GM18858 (cell line): ENCODE data around the gene TMEM132D.

Experiments used
- ATAC-seq: cut with Tn5 transposase; IDR thresholded peaks from one replicate; pipeline ENCODE4 v1.9.1; 2021; ENCODE audit not compliant: unreplicated experiment

TMEM132D gene

GRCh38 chr12:129873833-129874208 is 30.0 kb downstream of the TMEM132D start:
- no peak for ATAC-seq

DNA sequence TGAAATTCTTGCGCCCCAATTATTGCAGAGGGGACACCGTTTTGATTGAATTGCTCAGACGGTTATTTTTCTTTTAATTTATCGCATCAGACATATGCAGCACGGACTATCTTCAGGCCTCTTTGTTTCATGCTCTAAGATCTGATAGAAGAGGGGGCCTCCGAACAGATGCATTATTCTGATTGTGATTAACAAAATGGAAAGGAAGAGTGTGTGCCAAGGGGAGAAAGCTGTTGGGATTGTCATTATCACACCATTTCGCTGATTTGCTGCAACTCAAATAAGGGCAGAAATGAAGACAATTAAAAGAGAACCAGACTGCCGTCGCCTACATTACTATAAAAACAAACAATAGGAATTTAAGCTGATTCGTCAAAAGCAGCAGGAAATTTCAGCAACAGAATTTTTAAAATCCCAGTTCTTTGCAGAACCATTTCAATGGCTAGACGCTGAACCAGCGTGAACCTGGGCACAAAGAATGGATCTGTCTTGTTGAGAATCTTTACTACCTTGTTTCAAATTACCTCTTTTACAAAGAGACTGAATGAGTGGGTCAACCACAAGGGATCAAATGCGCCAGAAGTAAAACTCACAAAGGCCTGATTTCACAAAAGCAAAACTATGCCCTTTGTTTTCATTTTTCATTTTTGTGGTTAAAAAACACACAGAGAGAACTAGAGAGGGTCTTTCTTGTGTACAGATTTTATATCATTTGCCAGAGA is 30.6 kb downstream of the TMEM132D start:
- ATAC-seq = no peak

DNA sequence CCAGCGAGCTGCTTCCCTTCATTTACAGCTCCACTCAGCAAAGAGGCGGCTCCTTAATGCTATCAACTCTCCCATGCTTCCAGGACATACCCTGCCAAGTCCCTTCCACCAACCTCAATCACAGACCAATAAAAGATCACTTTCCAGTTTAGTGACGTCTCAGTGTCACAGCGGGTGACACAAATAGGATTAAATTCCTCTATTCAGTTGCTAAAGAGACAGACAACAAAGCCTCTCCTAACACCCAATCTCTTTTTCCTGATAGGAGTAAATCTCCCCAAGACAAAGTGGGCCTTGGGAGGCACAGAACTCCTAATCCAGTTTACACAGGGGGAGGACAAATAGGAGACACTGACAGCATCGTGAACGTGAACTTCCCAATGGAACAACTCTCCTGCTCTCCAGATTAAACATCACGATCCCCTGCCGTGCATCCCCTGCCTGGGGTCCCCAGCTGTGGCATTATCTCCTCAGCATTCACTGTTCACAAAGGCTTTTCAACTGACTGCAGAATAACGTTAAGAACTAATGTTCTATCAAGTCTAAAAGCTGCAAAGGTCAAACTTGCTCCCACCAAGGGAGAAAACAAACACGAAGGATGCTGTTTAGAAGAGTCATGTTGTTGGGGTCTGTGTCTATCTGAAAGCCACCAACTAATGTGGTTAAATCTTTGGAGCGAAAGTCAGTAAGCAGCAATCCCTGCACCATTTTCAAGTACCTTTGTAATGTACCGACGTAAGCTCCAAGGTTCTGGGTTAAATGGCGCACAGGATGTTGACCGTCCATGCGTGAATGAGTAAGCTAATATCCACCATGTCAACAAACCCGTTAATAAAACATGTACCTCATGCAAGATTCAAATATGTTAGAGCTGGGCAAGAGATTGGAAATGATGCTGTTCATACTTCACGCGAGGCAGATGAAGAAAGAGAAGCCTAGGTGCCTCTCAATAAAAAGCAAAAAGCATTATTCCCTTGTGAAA is 31.5 kb downstream of the TMEM132D start:
- ATAC-seq = no peak

GRCh38 chr12:129870796-129871195 is 33.0 kb downstream of the TMEM132D start:
- no peak for ATAC-seq

DNA sequence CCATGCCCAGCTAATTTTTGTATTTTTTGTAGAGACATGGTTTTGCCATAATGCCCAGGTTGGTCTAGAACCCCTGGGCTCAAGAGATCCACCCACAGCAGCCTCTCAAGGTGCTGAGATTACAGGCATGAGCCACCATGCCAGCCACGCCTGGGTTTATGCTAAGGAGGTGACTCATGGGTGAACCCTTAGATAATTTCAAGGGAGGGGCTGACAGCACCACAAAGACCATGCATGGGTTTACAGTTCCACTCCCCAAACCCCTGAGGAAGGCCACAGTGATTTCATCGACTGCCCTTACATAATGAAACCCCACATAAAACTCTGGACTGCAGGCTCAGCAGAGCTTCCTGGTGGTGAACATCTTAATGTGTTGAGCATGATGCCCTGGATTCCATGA is 33.7 kb downstream of the TMEM132D start:
- no peak for ATAC-seq

DNA sequence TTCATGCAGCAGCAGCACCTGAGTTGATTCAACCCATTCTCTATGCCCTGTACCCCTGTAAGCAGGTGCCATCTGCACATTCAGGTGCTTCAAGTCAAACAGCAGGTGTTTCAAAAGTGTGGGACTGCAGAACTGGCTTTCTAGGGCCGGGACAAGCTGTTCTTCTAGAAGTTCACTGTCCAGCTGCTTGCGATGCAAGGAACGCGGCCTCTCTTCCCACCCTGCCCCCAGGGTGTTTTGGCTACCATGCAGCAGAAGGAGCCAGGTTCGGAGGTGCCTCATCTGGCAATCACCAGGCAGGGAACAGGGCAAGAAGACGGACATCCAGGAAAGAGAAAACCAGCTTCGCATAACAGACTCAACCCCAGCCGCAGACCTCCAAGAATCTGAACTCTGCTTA is 35.2 kb downstream of the TMEM132D start:
- ATAC-seq = no peak

- ATAC-seq = no peak
Observed at GRCh38 chr12:129863938-129864337, 39.9 kb downstream of the TMEM132D start.

- ATAC-seq = no peak
Observed at GRCh38 chr12:129862561-129863175, 41.2 kb downstream of the TMEM132D start.

DNA sequence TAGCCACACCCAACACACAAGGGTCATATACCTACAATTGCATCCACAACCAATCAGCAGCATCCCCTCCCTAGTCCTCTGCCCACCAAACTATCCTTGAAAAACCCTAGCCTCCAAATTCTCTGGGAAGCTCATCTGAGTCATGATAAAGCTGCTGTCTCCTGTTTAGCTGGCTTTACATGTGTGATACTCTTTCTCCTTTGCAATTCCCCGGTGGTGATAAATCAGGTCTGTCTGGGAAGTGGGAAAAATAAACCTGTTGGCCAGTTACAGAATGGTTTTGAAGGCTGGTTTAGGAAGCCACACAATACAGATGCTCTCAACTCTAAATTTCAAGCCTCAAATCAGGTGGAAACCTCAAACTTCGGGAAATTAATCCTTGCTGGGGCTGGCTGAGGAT is 41.9 kb downstream of the TMEM132D start:
- no peak for ATAC-seq

- ATAC-seq = no peak
Observed at GRCh38 chr12:129854591-129854990, 49.2 kb downstream of the TMEM132D start.

- no peak for ATAC-seq
Observed at GRCh38 chr12:129851296-129851695, 52.5 kb downstream of the TMEM132D start.

DNA sequence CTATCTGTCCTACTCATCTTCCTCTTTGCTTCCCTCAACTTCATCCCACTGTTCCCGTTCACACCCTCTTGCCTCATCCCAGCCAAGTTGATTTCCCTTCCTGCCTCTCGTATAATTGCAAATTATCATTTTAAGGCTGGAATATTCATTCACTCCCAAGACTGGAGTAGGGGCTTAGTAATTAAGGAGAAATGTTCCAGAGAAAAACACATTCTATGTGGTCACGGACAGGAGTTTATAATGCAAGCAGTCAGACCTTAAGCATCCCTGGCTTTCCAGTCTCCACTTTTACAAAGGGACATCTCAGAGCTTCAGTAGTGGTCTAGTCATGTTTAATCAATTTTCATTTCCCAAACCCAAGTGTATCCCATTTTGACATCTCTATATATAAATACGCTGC is 54.9 kb downstream of the TMEM132D start:
- no peak for ATAC-seq

- no peak for ATAC-seq
Observed at GRCh38 chr12:129847063-129847462, 56.8 kb downstream of the TMEM132D start.

GRCh38 chr12:129844662-129845220 is 59.1 kb downstream of the TMEM132D start:
- no peak for ATAC-seq

DNA sequence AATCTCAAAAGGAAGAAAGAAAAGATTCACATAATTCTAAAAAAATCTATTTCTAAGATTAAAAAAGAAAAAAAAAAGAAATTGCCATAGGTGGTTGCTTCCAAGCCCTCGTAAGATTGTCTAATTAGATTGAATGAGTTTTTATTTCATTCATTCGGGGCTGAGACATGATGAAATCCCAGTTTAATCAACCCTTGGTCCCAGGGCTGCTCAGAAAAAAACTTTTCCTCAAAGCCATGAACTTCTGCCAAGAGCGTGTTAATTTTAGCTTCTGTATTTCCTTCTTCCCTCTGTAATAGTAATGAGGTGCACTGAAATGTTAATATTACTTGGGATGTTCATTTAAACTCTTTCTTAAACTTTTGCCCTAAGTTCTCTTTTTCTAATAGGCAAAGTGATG is 62.6 kb downstream of the TMEM132D start:
- ATAC-seq = no peak

GRCh38 chr12:129840145-129840884 is 63.5 kb downstream of the TMEM132D start:
- ATAC-seq = no peak

DNA sequence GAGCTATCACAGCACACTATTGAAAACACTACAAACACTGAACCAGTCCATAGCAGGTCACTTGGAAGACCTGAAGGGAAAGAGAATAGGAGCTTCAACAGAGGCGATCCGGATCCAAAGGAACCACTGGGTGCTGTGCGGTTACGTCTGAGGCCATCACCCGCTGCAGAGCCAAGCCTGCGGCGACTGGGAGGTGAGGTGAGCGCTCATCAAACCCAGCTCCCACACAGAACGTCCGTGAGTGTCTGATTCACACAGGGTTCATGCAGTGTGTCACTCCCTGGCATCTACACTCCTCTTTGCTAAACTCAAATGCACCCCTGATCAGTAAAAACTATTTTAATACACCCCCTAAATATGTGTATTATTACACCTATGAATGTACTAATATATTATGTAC is 64.1 kb downstream of the TMEM132D start:
- ATAC-seq = no peak

DNA sequence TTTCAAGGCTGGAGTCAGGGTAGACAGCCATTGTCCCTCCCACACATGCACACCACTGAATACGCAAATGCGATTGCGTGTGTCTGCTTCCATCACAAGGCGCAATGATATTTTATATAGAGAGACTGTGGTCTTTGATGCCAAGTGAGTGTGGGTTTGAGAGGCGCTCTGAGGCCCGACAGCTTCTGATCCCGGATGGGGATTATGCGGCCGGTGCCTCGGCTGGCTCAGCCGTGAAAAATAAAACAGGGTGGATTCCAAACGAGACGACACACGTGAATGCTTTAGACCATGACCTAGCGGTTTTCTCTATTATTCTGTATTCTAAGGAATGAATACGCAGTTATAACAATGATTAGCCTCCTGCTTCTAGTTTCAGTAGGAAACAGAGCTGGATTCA is 72.5 kb downstream of the TMEM132D start:
- ATAC-seq = no peak

DNA sequence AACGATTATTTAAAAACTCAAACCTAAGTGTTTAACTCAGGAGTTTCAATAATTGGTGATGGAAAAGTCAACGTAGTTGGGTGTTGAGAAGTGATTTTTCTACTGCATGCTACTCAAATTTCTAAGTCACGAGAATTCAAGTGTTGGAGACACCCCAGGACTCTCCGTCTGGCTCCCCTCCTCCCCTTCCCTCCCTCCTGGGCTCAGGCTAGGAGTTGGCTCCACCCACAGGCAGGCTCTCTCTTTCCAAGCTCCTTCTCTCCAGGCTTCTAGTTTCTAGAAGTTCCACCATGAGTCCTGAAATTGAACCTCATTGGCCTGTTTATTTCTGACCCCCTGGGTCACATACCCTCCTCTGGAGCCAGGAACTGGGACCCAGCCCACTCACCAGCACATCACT is 73.0 kb downstream of the TMEM132D start:
- no peak for ATAC-seq

- ATAC-seq = no peak
Observed at GRCh38 chr12:129827866-129828384, 75.9 kb downstream of the TMEM132D start.
